ENCODE results near the gene KCNAB2. TPM values are rescaled to one million over a fixed set of nuclear protein-coding genes. Genes with fewer than 3 reads are reported as not detected.

Gene KCNAB2
- total RNA-seq, 1 experiment from 2014 or later = 4.7 TPM

GRCh38 chr1:6150006-6150938 lies 104.6 kb downstream of the KCNAB2 start:
- Mint-ChIP-seq H3K4me1 (ENCODE audit: low read depth, unreplicated experiment) (no peaks in the 10 kb centered on the region), H3K36me3 (ENCODE audit: insufficient read depth, unreplicated experiment) (no peaks in the 10 kb centered on the region), H3K4me3 (ENCODE audit: low read depth, unreplicated experiment) (no peak overlapping the region), H3K9me3 (ENCODE audit: low read depth, unreplicated experiment) (no peaks in the 10 kb centered on the region), H3K27ac (ENCODE audit: unreplicated experiment) (no peak overlapping the region), H3K27me3 (ENCODE audit: unreplicated experiment) (peaks cover 13% of the 10 kb centered on the region)
- no peak for DNase-seq
- intact Hi-C loops (cut with micrococcal nuclease; ENCODE audit: unreplicated experiment) = no loop called here
- CTCF ChIA-PET = interaction anchor here (0.7 kb wide), 1 partner anchor 1904 kb away, joined by 10 read pairs; no protein-coding TSS in a partner anchor
- BruUV-seq (replicated peaks) = no TSS peak
- no peak for TF ChIP-seq CTCF (IDR thresholded peaks at IDR 0.05; ENCODE audit: unreplicated experiment)

Other genes with a start within 250 kb of the KCNAB2 start
- 11.1 and 11.5 TPM in 2 replicates for gene NPHP4, start 53.5 kb upstream of the KCNAB2 start, total RNA-seq (2022)
- gene CHD5, start 134.4 kb downstream of the KCNAB2 start, total RNA-seq (2022) = 0.27 and 0.28 TPM in 2 replicates
- gene RPL22, start 153.7 kb downstream of the KCNAB2 start, total RNA-seq (2022) = 256 and 259 TPM in 2 replicates
- 146 and 160 TPM in 2 replicates for gene RNF207, start 160.2 kb downstream of the KCNAB2 start, total RNA-seq (2022)
- gene ICMT, start 190.1 kb downstream of the KCNAB2 start, total RNA-seq (2022) = 54.5 and 56.2 TPM in 2 replicates
- gene HES3, start 198.3 kb downstream of the KCNAB2 start, total RNA-seq (2022) = not detected in 2 replicates
- gene GPR153, start 215.2 kb downstream of the KCNAB2 start, total RNA-seq (2022) = 3.7 and 4.7 TPM in 2 replicates